Measurements from ENCODE around the gene APBA2.

Gene APBA2

GRCh38 chr15:29066310-29066709 is 180.5 kb downstream of the APBA2 start:
- no peak for DNase-seq

DNA sequence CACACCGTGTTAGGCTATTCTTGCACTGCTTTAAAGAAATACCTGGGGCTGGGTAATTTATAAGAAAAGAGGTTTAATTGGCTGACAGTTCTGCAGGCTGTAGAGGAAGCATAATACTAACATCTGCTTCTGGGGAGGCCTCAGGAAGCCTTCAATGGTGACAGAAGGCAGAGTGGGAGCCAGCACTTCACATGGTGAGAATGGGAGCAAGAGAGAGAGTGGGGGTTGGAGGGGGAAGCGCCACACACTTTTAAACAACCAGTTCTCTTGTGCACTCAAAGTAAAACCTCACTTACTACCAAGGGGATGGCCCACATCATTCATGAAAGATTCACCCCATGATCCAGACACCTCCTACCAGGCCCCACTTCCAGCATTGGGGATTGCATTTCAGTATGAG is 181.1 kb downstream of the APBA2 start:
- DNase-seq = no peak

GRCh38 chr15:29067949-29068348 is 182.2 kb downstream of the APBA2 start:
- DNase-seq = no peak

GRCh38 chr15:29070471-29071231 is 184.9 kb downstream of the APBA2 start:
- DNase-seq = no peak

GRCh38 chr15:29071232-29071881 is 185.6 kb downstream of the APBA2 start:
- no peak for DNase-seq

- no peak for DNase-seq
Measured at GRCh38 chr15:29071882-29072273, 186.1 kb downstream of the APBA2 start.

- DNase-seq = no peak
Measured at GRCh38 chr15:29072444-29072843, 186.7 kb downstream of the APBA2 start.

DNA sequence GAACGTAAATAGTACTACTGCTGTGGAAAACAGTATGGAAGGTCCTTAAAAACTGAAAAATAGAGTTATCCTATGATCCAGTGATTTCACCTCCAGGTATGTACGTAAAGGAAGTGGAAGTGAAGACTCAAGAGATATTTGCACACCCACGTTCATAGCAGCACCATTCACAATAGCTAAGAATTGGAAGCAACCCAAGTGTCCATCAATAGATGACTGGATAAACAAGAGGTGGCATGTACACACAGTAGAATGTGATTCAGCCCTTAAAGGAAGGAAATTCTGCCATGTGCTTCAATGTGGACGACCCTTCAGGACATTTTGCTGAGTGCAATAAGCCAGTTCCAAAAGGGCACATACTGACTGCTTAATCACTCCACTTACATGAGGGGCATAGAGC is 188.3 kb downstream of the APBA2 start:
- no peak for DNase-seq

DNA sequence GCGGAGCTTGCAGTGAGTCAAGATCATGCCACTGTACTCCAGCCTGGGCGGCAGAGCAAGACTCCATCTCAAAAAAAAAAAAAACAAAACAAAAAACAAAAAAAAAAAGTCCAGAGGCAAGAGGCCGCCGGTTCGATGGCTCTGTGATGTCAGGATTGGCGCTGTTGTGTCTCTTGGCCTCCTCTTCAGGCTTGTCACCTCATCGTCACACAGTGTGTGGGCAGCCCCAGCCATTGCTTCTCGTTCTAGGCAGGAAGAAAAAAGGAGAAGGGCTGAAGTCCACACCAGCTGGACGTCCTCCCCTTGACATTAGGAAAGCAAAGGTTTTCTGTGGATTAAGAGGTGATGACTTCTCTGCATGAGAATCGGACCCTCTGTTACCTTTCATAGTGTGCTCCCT is 192.8 kb downstream of the APBA2 start:
- no peak for DNase-seq

GRCh38 chr15:29079479-29079878 is 193.7 kb downstream of the APBA2 start:
- DNase-seq = no peak

- no peak for DNase-seq
Measured at GRCh38 chr15:29081781-29082180, 196.0 kb downstream of the APBA2 start.

DNA sequence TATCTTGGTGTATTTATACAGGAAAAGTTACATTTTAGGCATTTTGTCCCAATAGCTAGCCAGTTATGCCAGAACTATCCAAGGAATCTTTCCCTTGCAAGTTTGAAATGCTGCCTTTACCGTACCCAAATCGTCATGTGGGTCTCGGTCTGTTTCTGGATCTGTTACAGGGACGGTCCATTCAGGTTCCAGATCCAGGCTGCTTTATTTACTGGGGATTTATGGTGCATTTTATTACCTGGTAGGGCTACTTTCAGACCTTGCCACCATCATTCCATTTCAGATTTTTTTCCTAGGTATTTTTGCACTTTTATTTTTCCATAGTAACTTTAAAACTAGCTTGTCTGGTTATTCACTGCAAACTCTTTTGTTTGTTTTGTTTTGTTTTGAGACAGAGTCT is 197.4 kb downstream of the APBA2 start:
- DNase-seq = no peak

DNA sequence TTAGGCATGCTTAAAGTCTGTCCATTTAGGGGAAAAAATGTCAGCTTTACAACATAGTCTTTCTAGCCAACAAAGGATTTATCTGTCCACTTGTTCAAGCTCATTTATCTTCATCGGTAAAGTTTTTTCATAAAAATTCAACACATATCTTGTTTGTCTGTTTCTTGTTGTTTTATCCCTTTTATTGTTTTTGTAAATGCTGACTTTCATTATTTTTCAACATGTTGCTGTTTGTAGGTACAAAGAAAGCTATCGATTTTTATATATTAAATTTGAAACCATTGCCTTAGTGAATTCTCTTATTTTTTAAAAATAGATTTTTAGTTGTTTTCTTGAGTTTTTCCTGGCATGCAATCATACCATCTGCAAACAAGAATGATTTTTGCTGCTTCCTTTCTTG is 198.1 kb downstream of the APBA2 start:
- DNase-seq = no peak

DNA sequence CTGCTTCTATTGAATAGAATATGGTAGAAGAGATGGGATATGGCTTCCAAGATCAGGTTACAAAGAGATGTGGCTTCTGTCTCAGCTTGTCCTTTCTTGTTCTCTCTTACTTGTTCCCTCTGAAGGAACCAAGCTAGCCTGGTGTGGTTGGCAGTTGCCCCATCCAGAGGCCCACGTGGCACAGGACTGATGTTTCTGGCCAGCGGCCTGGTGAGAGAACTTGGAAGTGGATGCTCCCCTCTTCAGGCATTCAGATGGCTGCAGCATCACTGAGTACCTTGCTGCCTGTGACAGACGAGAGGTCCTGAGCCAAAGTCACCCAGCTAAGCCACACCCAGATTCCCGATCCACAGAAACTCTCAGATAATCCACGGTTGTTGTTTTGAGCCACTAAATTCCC is 200.2 kb downstream of the APBA2 start:
- no peak for DNase-seq

DNA sequence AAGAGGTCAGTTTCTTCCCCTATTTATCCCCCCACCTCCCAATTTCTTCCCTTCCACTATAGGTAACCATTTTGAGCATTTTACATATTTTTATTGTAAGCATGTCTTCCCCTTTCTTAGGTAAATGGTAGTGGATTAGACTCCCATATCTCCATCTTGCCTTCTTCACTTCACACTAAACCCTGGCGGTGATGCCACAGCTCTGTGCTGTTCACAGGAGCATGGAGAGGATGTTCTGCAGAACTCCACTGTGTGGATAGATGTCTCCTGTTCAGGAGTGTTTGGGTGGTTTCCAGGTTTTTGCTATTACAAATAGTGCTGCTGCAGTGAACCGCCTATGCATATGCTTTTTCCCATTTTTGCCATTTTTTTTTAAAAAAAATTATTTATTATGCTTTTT is 201.1 kb downstream of the APBA2 start:
- no peak for DNase-seq

- no peak for DNase-seq
Measured at GRCh38 chr15:29087521-29088285, 201.9 kb downstream of the APBA2 start.

DNA sequence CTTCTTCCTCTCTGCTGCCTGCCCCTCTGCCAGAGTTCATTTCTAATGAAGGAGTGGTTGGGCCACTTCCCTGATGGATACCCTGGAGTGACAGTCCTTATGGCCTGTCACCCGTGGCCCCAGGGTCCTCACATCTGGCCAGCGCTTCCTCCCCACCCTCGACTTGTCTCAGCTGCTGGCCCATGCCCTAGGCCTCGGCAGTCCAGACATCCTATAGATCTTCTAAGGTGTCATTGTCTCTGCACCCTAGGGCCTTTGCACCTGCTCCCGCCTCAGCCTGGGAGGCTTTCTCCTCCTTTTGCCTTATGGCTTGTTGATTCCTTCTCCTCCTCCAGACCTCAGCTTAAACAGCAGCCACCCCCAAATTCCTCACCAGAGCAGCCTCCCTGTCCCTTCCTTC is 202.9 kb downstream of the APBA2 start:
- no peak for DNase-seq

DNA sequence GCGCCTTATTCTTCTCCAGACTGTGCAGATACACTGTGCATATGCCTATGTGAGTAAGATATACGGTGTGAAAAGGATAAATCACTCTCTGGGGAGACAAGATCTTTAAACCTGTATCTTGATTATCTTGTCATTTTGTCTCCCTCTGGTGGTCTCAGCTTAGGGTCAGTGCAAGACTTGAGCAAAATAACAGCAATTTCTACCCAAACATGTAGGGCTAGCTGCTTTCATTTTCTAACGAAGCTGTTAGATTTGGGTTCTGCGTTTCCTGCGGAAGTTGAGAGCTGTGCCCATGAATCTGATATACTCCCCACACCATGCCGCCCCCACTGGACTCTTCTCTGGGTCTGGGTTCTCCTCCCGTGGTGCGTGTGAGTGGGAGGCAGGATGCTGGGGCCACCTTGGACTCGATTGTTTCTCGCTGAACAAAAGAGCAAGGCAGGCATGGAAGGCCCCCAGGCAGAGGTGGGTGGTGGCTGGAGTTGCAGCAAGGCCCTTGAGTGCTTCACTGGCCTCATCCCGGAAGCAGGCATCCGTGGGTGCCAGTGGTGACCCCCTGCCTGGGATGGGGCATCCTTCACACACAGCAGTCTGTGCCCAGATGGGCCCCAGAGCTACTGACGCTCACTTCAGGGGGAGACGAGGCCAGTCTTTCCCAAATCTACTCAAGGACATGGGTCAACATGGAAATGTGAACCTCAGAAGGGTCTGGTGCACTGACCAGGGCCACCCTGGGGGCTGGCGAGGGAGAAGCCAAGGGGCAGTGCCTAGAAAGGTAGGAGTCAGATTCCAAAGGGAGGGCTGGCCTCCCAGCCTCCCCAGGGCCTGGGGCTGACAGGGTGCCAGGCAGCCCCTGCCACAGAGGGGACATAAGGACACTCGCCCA is 204.2 kb downstream of the APBA2 start:
- DNase-seq = no peak

GRCh38 chr15:29090617-29091466 is 205.1 kb downstream of the APBA2 start:
- DNase-seq = peak; percentile 3

DNA sequence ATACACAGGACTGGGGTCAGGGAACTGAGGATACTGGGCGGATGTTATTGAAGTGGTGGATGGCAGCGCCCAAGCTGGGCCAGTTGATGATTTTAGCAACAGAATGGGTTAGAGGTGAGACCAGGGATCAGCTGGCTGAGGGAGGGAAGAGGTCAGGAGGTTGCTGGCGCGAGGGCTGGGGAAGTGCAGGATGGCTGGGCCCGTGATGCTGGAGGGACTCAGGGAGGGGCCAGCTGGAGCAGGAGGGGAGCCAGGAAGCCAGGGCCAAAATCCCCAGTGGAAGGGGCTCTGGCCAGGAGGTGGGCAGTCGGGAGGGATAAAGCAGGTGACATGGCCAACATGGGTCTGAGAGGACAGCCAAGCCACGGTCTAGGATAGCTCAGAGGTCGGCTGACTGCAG is 205.9 kb downstream of the APBA2 start:
- no peak for DNase-seq

- DNase-seq = no peak
Measured at GRCh38 chr15:29092376-29093064, 206.7 kb downstream of the APBA2 start.

Data from KG1 (cell line).